ENCODE data around the gene BLOC1S4. TPM values are rescaled to one million over a fixed set of nuclear protein-coding genes. Genes with fewer than 3 reads are reported as not detected.

The BLOC1S4 gene
- total and polyA plus RNA-seq, 2 experiments from 2014 or later, result 22.7 to 27.3 TPM

- peak overlapping the region; percentile 96 for H2AFZ ChIP-seq
- no peaks in the 10 kb centered on the region for H3K36me3 ChIP-seq (ENCODE audit: low read depth)
- no peak overlapping the region for H3K9ac ChIP-seq
- no peak overlapping the region for H3K27ac ChIP-seq
- WGBS, 2 experiments (ENCODE audit: low coverage in 1 of 2, low lambda C conversion rate in 2 of 2, missing lambda C conversion rate in 2 of 2), result 6 to 11% methylated on average over 1 of the region's 1 CpG
- peaks cover 11% of the 10 kb centered on the region; the same call in 1 of the 2 replicates for H3K4me1 ChIP-seq (ENCODE audit: insufficient read depth)
- H3K79me2 ChIP-seq (ENCODE audit: insufficient read depth), result peaks cover 26% of the 10 kb centered on the region
- no peaks in the 10 kb centered on the region for H3K27me3 ChIP-seq (replicated peaks; ENCODE audit: insufficient read depth)
- H3K9me3 ChIP-seq (ENCODE audit: low read depth), result no peaks in the 10 kb centered on the region
- no peak overlapping the region for H3K4me3 ChIP-seq
- no peak for DNase-seq
- in situ Hi-C loops (cut with MboI), result loop anchor here (10.0 kb wide), 1 partner anchor 360 kb away; no protein-coding TSS in a partner anchor
- no peaks in the 10 kb centered on the region; the same call in 1 of the 2 replicates for H3K9me2 ChIP-seq (ENCODE audit: insufficient read depth)
- TF ChIP-seq EZH2phosphoT487 (IDR thresholded peaks at IDR 0.05; ENCODE audit: insufficient read depth, low read depth) (no peak), EZH2 (IDR thresholded peaks at IDR 0.05; ENCODE audit: insufficient read depth, poor library complexity, severe bottlenecking) (no peak)
- no peak overlapping the region for H3K4me2 ChIP-seq (ENCODE audit: unreplicated experiment)
- no peaks in the 10 kb centered on the region; the same call in 1 of the 2 replicates for H4K20me1 ChIP-seq (ENCODE audit: insufficient read depth)
- H3F3A ChIP-seq (ENCODE audit: insufficient read depth), result peaks cover 19% of the 10 kb centered on the region
Measured at GRCh38 chr4:6714954-6715353, 1.0 kb upstream of the BLOC1S4 start.

GRCh38 chr4:6715704-6716017, 313 bp upstream of the BLOC1S4 start:
- TF ChIP-seq EZH2 (IDR thresholded peaks at IDR 0.05; ENCODE audit: insufficient read depth, poor library complexity, severe bottlenecking) (no peak), EZH2phosphoT487 (IDR thresholded peaks at IDR 0.05; ENCODE audit: insufficient read depth, low read depth) (no peak)
- Histone ChIP-seq H3K9me2 (ENCODE audit: insufficient read depth) (no peaks in the 10 kb centered on the region; the same call in 1 of the 2 replicates), H3K9ac (peak overlapping the region; percentile 86), H3K79me2 (ENCODE audit: insufficient read depth) (peaks cover 26% of the 10 kb centered on the region), H3K27ac (peak overlapping the region; percentile 62), H4K20me1 (ENCODE audit: insufficient read depth) (no peaks in the 10 kb centered on the region; the same call in 1 of the 2 replicates), H3F3A (ENCODE audit: insufficient read depth) (peaks cover 19% of the 10 kb centered on the region), H3K27me3 (replicated peaks; ENCODE audit: insufficient read depth) (no peaks in the 10 kb centered on the region), H3K4me2 (ENCODE audit: unreplicated experiment) (peak overlapping the region; percentile 82), H2AFZ (peak overlapping the region; percentile 96), H3K4me1 (ENCODE audit: insufficient read depth) (peaks cover 11% of the 10 kb centered on the region; the same call in 1 of the 2 replicates), H3K9me3 (ENCODE audit: low read depth) (no peaks in the 10 kb centered on the region), H3K4me3 (peak overlapping the region; percentile 93), H3K36me3 (ENCODE audit: low read depth) (no peaks in the 10 kb centered on the region)
- in situ Hi-C loops (cut with MboI), result loop anchor here (10.0 kb wide), 1 partner anchor 359 kb away; no protein-coding TSS in a partner anchor
- WGBS, 2 experiments (ENCODE audit: low coverage in 1 of 2, low lambda C conversion rate in 2 of 2, missing lambda C conversion rate in 2 of 2), result 2% methylated on average over 9 of the region's 9 CpGs
- no peak for DNase-seq

GRCh38 chr4:6716958-6717655, 1.1 kb downstream of the BLOC1S4 start:
- Histone ChIP-seq H3K27me3 (replicated peaks; ENCODE audit: insufficient read depth) (no peaks in the 10 kb centered on the region), H3K36me3 (ENCODE audit: low read depth) (no peaks in the 10 kb centered on the region), H3F3A (ENCODE audit: insufficient read depth) (peaks cover 19% of the 10 kb centered on the region), H3K79me2 (ENCODE audit: insufficient read depth) (peaks cover 26% of the 10 kb centered on the region), H3K9me3 (ENCODE audit: low read depth) (no peaks in the 10 kb centered on the region), H3K4me1 (ENCODE audit: insufficient read depth) (peaks cover 11% of the 10 kb centered on the region; the same call in 1 of the 2 replicates), H3K4me3 (peak overlapping the region; percentile 93), H2AFZ (peak overlapping the region; percentile 96), H3K9me2 (ENCODE audit: insufficient read depth) (no peaks in the 10 kb centered on the region), H4K20me1 (ENCODE audit: insufficient read depth) (no peaks in the 10 kb centered on the region; the same call in 1 of the 2 replicates), H3K9ac (peak overlapping the region; percentile 86), H3K27ac (peak overlapping the region; percentile 62), H3K4me2 (ENCODE audit: unreplicated experiment) (peak overlapping the region; percentile 98)
- peak; percentile 59 for DNase-seq
- WGBS, 2 experiments (ENCODE audit: low coverage in 1 of 2, low lambda C conversion rate in 2 of 2, missing lambda C conversion rate in 2 of 2), result 9 to 11% methylated on average over 7 of the region's 7 CpGs
- in situ Hi-C loops (cut with MboI), result loop anchor here (10.0 kb wide), 1 partner anchor 358 kb away; no protein-coding TSS in a partner anchor
- TF ChIP-seq EZH2 (IDR thresholded peaks at IDR 0.05; ENCODE audit: insufficient read depth, poor library complexity, severe bottlenecking), result no peak
- TF ChIP-seq EZH2phosphoT487 (IDR thresholded peaks at IDR 0.05; ENCODE audit: insufficient read depth, low read depth), result no peak

- no peak for TF ChIP-seq EZH2phosphoT487 (IDR thresholded peaks at IDR 0.05; ENCODE audit: insufficient read depth, low read depth)
- no peak for TF ChIP-seq EZH2 (IDR thresholded peaks at IDR 0.05; ENCODE audit: insufficient read depth, poor library complexity, severe bottlenecking)
- Histone ChIP-seq H4K20me1 (ENCODE audit: insufficient read depth) (no peaks in the 10 kb centered on the region; the same call in 1 of the 2 replicates), H3K9me2 (ENCODE audit: insufficient read depth) (no peaks in the 10 kb centered on the region), H3K4me2 (ENCODE audit: unreplicated experiment) (no peak overlapping the region), H3K9me3 (ENCODE audit: low read depth) (no peaks in the 10 kb centered on the region), H3K27ac (no peak overlapping the region), H3F3A (ENCODE audit: insufficient read depth) (peaks cover 19% of the 10 kb centered on the region), H3K79me2 (ENCODE audit: insufficient read depth) (peaks cover 26% of the 10 kb centered on the region), H3K27me3 (replicated peaks; ENCODE audit: insufficient read depth) (no peaks in the 10 kb centered on the region), H3K36me3 (ENCODE audit: low read depth) (no peaks in the 10 kb centered on the region), H3K9ac (no peak overlapping the region), H3K4me1 (ENCODE audit: insufficient read depth) (peaks cover 11% of the 10 kb centered on the region; the same call in 1 of the 2 replicates), H2AFZ (no peak overlapping the region), H3K4me3 (no peak overlapping the region)
- in situ Hi-C loops (cut with MboI), result loop anchor here (10.0 kb wide), 1 partner anchor 356 kb away; no protein-coding TSS in a partner anchor
- WGBS, 2 experiments (ENCODE audit: low coverage in 1 of 2, low lambda C conversion rate in 2 of 2, missing lambda C conversion rate in 2 of 2), result 83% methylated on average over 7 of the region's 7 CpGs
- DNase-seq, result no peak
Measured at GRCh38 chr4:6718932-6719610, 3.1 kb downstream of the BLOC1S4 start.

All from GM23248 (cell line).